Stimulated activated CD4-positive, alpha-beta T cell treated with anti-CD3 and anti-CD28 coated beads, Interleukin-1b, Interleukin-23, amount 100 ng/mL, for 1 hour (primary cell): ENCODE measurements around the gene OR52A5.

Source experiments
- DNase-seq, 2 donors: peaks; one replicate each; pipeline ENCODE4 v3.0.0-alpha.2; 2020; ENCODE audit warnings: low read depth in 2 of 2

OR52A5 gene

GRCh38 chr11:5115339-5115738 is 22.8 kb downstream of the OR52A5 start:
- no peak for DNase-seq

GRCh38 chr11:5107285-5107684 is 30.9 kb downstream of the OR52A5 start:
- no peak for DNase-seq

DNA sequence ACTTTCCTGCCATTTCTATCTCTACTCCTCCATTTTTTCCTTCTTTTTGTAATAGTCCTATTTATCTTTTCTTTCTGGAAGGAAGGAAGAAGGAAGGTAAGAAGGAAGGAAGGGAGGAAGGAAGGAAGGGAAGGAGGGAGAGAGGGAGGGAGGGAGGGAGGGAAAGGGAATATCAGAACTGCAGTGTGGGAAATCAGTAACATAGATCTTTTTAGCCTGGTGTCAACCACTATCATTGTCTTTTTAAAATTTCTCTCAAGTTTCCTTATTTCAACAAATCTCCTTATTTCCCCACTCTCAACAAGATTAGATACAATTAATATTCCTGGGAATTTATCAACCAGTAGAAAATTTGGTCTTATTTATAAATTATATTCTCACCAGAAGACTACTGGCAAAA is 35.1 kb downstream of the OR52A5 start:
- DNase-seq, result no peak

DNA sequence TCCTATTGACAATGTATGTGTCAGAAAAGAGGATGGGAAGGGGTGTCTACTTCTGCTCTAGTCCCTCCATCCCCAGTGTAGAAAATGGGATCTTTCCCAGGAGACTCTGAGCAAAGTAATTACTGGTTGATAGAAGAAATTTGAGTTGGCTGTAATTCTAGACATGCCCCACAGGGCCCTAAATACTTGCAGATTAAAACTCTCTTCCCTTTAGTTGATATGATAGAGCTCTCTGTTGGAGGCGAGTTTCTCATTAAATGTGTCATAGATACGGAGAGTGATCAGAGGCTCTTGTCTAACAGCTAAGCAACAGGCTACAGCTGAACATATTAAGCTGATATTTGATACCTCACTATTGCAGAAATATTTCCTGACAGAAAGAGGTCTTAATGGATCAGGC is 35.9 kb downstream of the OR52A5 start:
- DNase-seq, result no peak

GRCh38 chr11:5096011-5096410 is 42.1 kb downstream of the OR52A5 start:
- DNase-seq, result no peak

GRCh38 chr11:5092821-5093585 is 45.2 kb downstream of the OR52A5 start:
- no peak for DNase-seq

- DNase-seq, result no peak
Observed at GRCh38 chr11:5090668-5091067, 47.5 kb downstream of the OR52A5 start.

GRCh38 chr11:5088556-5088955 is 49.6 kb downstream of the OR52A5 start:
- DNase-seq, result no peak

DNA sequence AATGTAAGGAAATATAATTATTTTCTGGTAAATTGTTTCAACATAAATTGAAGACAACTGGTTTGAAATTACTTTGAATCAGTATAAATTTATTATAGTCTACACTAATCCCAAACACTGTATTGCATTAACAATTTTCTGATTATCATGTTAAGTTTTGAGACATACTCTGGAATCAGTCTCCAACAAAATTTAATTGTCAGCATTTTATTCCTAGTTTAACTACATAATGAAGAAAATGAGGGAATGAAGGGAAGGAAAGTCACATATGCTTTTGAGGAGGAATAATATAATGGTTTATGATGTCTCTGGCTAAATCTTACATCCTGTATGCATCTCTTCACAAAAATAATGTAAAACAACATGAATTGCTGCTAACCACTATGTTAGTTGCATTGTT is 54.6 kb downstream of the OR52A5 start:
- no peak for DNase-seq

- no peak for DNase-seq
Observed at GRCh38 chr11:5081405-5081804, 56.8 kb downstream of the OR52A5 start.
